Measurements from ENCODE around the gene IFT74. TPM values are rescaled to one million over a fixed set of nuclear protein-coding genes. Genes with fewer than 3 reads are reported as not detected.
A peak's percentile ranks its signal among the peaks of the same experiment; 100 is the strongest.

Gene IFT74
- total and polyA plus RNA-seq, 2 of the 13 experiments (the other 11 are each of a cell fraction or from before 2014, with no cell fraction given): 4.2 to 12.3 TPM

DNA sequence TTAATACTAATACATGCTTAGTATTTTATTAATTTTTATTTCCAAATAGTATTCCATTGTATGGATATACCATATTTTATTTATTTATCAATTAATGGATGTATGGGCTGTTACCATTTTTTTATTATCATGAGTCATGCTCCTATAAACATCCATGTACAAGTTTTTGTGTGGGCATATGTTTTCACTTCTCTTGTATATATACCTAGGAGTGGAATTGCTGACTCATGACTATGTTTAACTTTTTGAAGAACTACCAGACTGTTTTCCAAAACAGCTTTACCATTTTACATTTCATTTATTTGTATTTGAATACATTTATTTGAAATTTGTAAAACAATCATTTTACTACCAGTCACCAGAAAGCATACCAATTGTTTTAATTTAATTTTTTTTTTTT lies 63.4 kb downstream of the IFT74 start (continued):
- TF ChIP-seq ZSCAN31 (CRISPR knock-in tag; IDR thresholded peaks at IDR 0.05; ENCODE audit: low read depth) (no peak), REXO4 (CRISPR knock-in tag; IDR thresholded peaks at IDR 0.05; ENCODE audit: borderline replicate concordance) (no peak), NFE2L2 (IDR thresholded peaks at IDR 0.05; ENCODE audit: low read length) (peak; percentile 47; the same call in 1 of the 2 replicates), FOXA3 (CRISPR knock-in tag; IDR thresholded peaks at IDR 0.05) (no peak), MAFF (IDR thresholded peaks at IDR 0.05; ENCODE audit: low read depth, low read length) (peak; percentile 95), MATR3 (CRISPR knock-in tag; IDR thresholded peaks at IDR 0.05) (no peak), RARA (CRISPR knock-in tag; IDR thresholded peaks at IDR 0.05) (no peak)

DNA sequence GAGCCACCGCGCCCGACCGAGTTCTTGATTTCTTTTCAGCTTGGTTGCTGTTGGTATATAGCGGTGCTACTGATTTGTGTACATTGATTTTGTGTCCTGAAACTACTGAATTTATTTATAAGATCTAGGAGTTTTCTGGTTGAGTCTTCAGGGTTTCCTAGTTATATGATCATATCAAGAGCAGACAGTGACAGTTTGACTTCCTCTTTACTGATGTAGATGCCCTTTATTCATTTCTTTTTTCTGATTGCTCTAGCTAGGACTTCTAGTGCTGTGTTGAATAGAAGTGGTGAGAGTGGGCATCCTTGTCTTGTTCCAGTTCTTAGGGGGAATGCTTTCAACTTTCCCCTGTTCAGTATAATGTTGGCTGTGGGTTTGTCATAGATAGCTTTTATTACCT lies 66.7 kb downstream of the IFT74 start:
- Histone ChIP-seq H3K9me3 (ENCODE audit: low read length) (no peaks in the 10 kb centered on the region), H3K79me2 (ENCODE audit: insufficient read depth, low read length) (no peaks in the 10 kb centered on the region), H3K4me2 (ENCODE audit: low read depth, low read length) (no peak overlapping the region), H3K4me1 (ENCODE audit: insufficient read depth, low read length) (no peaks in the 10 kb centered on the region), H4K20me1 (ENCODE audit: insufficient read depth, low read length) (no peaks in the 10 kb centered on the region), H3K4me3 (replicated peaks in 1 of 3; ENCODE audit: insufficient read depth in 1 of 3, low read depth in 2 of 3, low read length in 3 of 3) (no peak overlapping the region), H3K36me3 (replicated peaks in 1 of 2; ENCODE audit: control insufficient read depth in 1 of 2, insufficient read depth in 2 of 2, low read length in 2 of 2) (peaks cover 0 to 2% of the 10 kb centered on the region in 2 experiments; a peak in 2 of 5 replicates), H3K9ac (ENCODE audit: insufficient read depth, low read depth, low read length) (no peak overlapping the region), H3K27me3 (ENCODE audit: control insufficient read depth in 1 of 2, insufficient read depth in 2 of 2, low read length in 2 of 2) (no peaks in the 10 kb centered on the region), H2AFZ (ENCODE audit: low read length) (no peak overlapping the region), H3K27ac (ENCODE audit: extremely low read length, insufficient read depth, low read length) (no peak overlapping the region)
- TF ChIP-seq HNF4A (CRISPR knock-in tag; IDR thresholded peaks at IDR 0.05) (no peak), NRL (CRISPR knock-in tag; IDR thresholded peaks at IDR 0.05; ENCODE audit: borderline replicate concordance) (no peak), NCOA1 (CRISPR knock-in tag; IDR thresholded peaks at IDR 0.05) (no peak), ZNF136 (CRISPR knock-in tag; IDR thresholded peaks at IDR 0.05; ENCODE audit: low read depth) (no peak), SIX1 (CRISPR knock-in tag; IDR thresholded peaks at IDR 0.05; ENCODE audit: borderline replicate concordance) (no peak), EED (CRISPR knock-in tag; IDR thresholded peaks at IDR 0.05) (no peak), ZC3H4 (CRISPR knock-in tag; IDR thresholded peaks at IDR 0.05; ENCODE audit: borderline replicate concordance) (no peak), NFYC (CRISPR knock-in tag; IDR thresholded peaks at IDR 0.05) (no peak)
- TF ChIP-seq, protein P1, sequence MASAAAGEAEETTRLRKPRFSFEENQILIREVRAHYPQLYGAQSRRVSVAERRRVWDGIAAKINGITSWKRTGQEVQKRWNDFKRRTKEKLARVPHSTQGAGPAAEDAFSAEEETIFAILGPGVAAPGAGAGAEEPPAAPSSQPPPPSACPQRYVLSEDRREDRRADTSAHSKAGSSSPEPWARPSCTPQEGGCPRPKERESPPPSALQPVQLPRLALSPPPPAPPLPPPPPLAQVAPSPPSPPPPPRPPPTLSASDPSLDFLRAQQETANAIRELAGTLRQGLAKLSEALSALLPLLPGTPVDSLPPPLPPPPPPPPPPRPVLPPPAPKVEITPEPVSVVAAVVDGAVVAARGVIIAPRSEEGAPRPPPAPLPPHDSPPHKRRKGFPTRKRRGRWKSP (CRISPR knock-in tag; IDR thresholded peaks at IDR 0.05): no peak
- TF ChIP-seq, protein P2, sequence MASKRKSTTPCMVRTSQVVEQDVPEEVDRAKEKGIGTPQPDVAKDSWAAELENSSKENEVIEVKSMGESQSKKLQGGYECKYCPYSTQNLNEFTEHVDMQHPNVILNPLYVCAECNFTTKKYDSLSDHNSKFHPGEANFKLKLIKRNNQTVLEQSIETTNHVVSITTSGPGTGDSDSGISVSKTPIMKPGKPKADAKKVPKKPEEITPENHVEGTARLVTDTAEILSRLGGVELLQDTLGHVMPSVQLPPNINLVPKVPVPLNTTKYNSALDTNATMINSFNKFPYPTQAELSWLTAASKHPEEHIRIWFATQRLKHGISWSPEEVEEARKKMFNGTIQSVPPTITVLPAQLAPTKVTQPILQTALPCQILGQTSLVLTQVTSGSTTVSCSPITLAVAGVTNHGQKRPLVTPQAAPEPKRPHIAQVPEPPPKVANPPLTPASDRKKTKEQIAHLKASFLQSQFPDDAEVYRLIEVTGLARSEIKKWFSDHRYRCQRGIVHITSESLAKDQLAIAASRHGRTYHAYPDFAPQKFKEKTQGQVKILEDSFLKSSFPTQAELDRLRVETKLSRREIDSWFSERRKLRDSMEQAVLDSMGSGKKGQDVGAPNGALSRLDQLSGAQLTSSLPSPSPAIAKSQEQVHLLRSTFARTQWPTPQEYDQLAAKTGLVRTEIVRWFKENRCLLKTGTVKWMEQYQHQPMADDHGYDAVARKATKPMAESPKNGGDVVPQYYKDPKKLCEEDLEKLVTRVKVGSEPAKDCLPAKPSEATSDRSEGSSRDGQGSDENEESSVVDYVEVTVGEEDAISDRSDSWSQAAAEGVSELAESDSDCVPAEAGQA (IDR thresholded peaks at IDR 0.05; ENCODE audit: low read depth): no peak
- TF ChIP-seq, protein P2 (CRISPR knock-in tag; IDR thresholded peaks at IDR 0.05; ENCODE audit: borderline replicate concordance): no peak
- POLR2A ChIA-PET: no interaction called here
- in situ Hi-C loops (cut with HindIII; ENCODE audit: extremely low pct_ligation_motif_present, low pct_unique_long_range_greater_than_20kb) (no loop called here), intact Hi-C loops (cut with micrococcal nuclease; ENCODE audit: unreplicated experiment) (no loop called here)
- no TSS peak for BruUV-seq (replicated peaks)
- 96% methylated on average over 5 of the region's 5 CpGs for WGBS (ENCODE audit: low lambda C conversion rate)
- no peak for ATAC-seq
- CTCF ChIA-PET (ENCODE audit: low intra/inter-chr PET ratio, low total read pairs): no interaction called here
- no peak for DNase-seq (ENCODE audit: low spot score)
- no peak for FAIRE-seq

Data from HepG2 (cell line).